Mucosa of rectum (tissue), 2 donors: ENCODE measurements around the gene TFDP2.

Source experiments
- H3K27ac ChIP-seq, 2 donors: one replicate each; pipeline ENCODE4 v1.7.0; 2013; ENCODE audit warnings: inconsistent platforms in 2 of 2, low read depth in 2 of 2, low read length in 2 of 2
- H3K27me3 ChIP-seq, 2 donors: one replicate each; pipeline ENCODE4 v1.7.0; 2013; ENCODE audit warnings: low read length in 2 of 2; ENCODE audit not compliant: control insufficient read depth in 2 of 2, insufficient read depth in 2 of 2
- H3K36me3 ChIP-seq, 2 donors: one replicate each; pipeline ENCODE4 v1.7.0; 2013; ENCODE audit warnings: low read length in 2 of 2; ENCODE audit not compliant: control insufficient read depth in 2 of 2, insufficient read depth in 2 of 2
- H3K4me1 ChIP-seq, 2 donors: one replicate each; pipeline ENCODE4 v1.7.0; 2013; ENCODE audit warnings: low read length in 2 of 2, mild to moderate bottlenecking in 1 of 2; ENCODE audit not compliant: control insufficient read depth in 2 of 2, insufficient read depth in 2 of 2
- H3K4me3 ChIP-seq, 2 donors: one replicate each; pipeline ENCODE4 v1.7.0; 2013; ENCODE audit warnings: low read length in 2 of 2
- H3K9ac ChIP-seq, 2 donors: one replicate each; pipeline ENCODE4 v1.7.0; 2013; ENCODE audit warnings: low read length in 2 of 2, low read depth in 1 of 2, mild to moderate bottlenecking in 1 of 2
- H3K9me3 ChIP-seq, 2 donors: one replicate each; pipeline ENCODE4 v1.7.0; 2013; ENCODE audit warnings: low read length in 2 of 2; ENCODE audit not compliant: control insufficient read depth in 2 of 2
- donor health status: healthy.
- donor health status: Normal muscosa, but diverticular disease.

The TFDP2 gene

DNA sequence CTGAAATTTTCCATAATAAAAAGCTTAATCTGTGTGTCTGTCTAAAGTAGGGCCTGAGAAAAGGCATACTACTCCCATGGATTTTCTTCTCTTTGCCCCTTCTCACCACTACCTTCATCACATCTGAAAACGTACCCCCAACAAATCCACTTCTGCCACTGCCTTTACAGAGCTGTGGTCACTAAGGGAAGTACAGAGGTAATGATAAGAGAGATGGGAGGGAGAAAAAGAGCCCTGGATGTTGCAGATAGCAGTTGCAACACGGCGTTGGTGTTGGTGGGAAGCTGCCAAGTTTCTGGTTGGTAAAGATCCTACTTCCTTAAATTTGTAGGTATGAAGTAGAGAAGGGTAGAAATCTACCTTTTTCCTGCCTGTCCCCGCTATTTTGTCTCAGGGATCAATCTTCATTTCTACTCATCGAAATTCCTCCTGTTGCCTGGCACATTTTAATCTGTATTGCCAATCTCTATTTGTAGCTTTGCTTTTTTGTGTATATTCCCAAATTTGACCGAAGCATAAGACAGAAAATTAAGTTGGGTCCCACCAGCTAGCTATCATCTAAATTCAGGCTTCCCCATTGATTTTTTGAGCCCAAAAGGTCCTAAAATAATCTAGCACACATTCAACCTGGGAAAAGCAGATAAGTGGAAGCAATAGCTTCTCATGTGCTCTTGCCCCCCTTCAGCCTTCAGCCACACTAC lies 102.9 kb downstream of the TFDP2 start:
- Histone ChIP-seq H3K9me3 (no peaks in the 10 kb centered on the region), H3K27me3 (no peaks in the 10 kb centered on the region), H3K4me1 (no peaks in the 10 kb centered on the region), H3K36me3 (no peaks in the 10 kb centered on the region), H3K27ac (no peak overlapping the region), H3K4me3 (no peak overlapping the region), H3K9ac (no peak overlapping the region)

DNA sequence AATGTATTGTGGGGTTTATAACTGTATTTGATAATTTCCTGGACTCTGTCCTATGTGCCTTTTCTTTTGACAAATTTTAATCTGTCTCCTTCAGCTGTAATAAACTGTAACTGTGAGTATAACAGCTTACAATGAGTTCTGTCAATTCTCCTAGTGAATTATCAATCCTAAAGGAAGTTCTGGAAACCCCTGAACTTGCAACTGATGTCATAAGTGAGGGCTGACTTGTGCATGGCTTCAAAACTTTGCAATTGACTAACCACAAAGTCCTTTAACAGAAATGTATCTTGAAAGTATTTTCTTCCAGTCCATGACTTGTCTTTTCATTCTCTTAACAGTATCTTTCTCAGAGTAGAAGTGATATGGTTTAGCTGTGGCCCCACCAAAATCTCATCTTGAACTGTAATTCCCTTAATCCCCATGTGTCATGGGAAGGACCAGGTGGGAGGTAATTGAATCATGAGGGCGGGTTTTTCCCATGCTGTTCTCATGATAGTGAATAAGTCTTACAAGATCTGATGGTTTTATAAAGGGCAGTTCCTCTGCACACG lies 108.3 kb downstream of the TFDP2 start:
- H3K4me1 ChIP-seq = no peaks in the 10 kb centered on the region
- no peak overlapping the region for H3K9ac ChIP-seq
- H3K36me3 ChIP-seq = no peaks in the 10 kb centered on the region
- H3K27me3 ChIP-seq = no peaks in the 10 kb centered on the region
- H3K27ac ChIP-seq = no peak overlapping the region
- H3K4me3 ChIP-seq = no peak overlapping the region
- no peaks in the 10 kb centered on the region for H3K9me3 ChIP-seq

DNA sequence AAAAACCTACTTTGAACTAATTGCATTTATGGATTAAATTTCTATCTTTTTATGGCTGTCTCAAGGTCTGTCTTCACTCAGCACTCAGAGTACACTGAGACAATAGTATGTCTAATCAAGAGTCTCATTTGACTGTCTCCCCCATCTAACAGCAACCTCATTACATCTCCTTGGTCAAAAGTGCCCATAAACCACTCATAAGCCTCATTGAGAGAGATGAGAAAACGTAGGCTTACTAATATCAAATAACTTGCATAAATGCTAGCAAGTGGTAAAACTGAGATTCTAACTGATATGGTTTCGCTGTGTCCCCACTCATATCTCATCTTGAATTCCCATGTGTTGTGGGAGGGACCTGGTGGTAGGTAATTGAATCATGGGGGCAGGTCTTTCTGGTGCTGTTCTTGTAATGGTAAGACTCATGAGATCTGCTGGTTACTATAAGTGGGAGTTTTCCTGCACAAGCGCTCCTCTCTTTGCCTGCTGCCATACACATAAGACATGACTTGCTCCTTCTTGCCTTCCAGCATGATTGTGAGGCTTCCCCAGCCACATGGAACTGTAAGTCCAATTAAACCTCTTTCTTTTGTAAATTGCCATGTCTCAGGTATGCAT lies 113.9 kb downstream of the TFDP2 start:
- H3K36me3 ChIP-seq = no peaks in the 10 kb centered on the region
- H3K27me3 ChIP-seq = no peaks in the 10 kb centered on the region
- H3K9me3 ChIP-seq = no peaks in the 10 kb centered on the region
- H3K4me3 ChIP-seq = no peak overlapping the region
- no peak overlapping the region for H3K9ac ChIP-seq
- H3K27ac ChIP-seq = no peak overlapping the region
- no peaks in the 10 kb centered on the region for H3K4me1 ChIP-seq

GRCh38 chr3:142033292-142033691 lies 116.1 kb downstream of the TFDP2 start:
- no peaks in the 10 kb centered on the region for H3K36me3 ChIP-seq
- H3K27ac ChIP-seq = no peak overlapping the region
- no peaks in the 10 kb centered on the region for H3K27me3 ChIP-seq
- H3K9me3 ChIP-seq = no peaks in the 10 kb centered on the region
- H3K4me1 ChIP-seq = no peaks in the 10 kb centered on the region
- H3K9ac ChIP-seq = no peak overlapping the region
- no peak overlapping the region for H3K4me3 ChIP-seq

GRCh38 chr3:142031575-142031974 lies 117.8 kb downstream of the TFDP2 start:
- H3K27me3 ChIP-seq = no peaks in the 10 kb centered on the region
- H3K4me1 ChIP-seq = no peaks in the 10 kb centered on the region
- H3K9ac ChIP-seq = no peak overlapping the region
- no peak overlapping the region for H3K27ac ChIP-seq
- H3K36me3 ChIP-seq = no peaks in the 10 kb centered on the region
- H3K9me3 ChIP-seq = no peaks in the 10 kb centered on the region
- H3K4me3 ChIP-seq = no peak overlapping the region

- no peaks in the 10 kb centered on the region for H3K36me3 ChIP-seq
- no peak overlapping the region for H3K4me3 ChIP-seq
- H3K27me3 ChIP-seq = no peaks in the 10 kb centered on the region
- H3K9ac ChIP-seq = no peak overlapping the region
- H3K27ac ChIP-seq = no peak overlapping the region
- H3K9me3 ChIP-seq = no peaks in the 10 kb centered on the region
- H3K4me1 ChIP-seq = no peaks in the 10 kb centered on the region
Measured at GRCh38 chr3:142029791-142030190, 119.6 kb downstream of the TFDP2 start.

- no peak overlapping the region for H3K9ac ChIP-seq
- no peak overlapping the region for H3K4me3 ChIP-seq
- no peaks in the 10 kb centered on the region for H3K4me1 ChIP-seq
- H3K27ac ChIP-seq = no peak overlapping the region
- H3K27me3 ChIP-seq = no peaks in the 10 kb centered on the region
- H3K9me3 ChIP-seq = no peaks in the 10 kb centered on the region
- no peaks in the 10 kb centered on the region for H3K36me3 ChIP-seq
Measured at GRCh38 chr3:142029052-142029642, 120.2 kb downstream of the TFDP2 start.

DNA sequence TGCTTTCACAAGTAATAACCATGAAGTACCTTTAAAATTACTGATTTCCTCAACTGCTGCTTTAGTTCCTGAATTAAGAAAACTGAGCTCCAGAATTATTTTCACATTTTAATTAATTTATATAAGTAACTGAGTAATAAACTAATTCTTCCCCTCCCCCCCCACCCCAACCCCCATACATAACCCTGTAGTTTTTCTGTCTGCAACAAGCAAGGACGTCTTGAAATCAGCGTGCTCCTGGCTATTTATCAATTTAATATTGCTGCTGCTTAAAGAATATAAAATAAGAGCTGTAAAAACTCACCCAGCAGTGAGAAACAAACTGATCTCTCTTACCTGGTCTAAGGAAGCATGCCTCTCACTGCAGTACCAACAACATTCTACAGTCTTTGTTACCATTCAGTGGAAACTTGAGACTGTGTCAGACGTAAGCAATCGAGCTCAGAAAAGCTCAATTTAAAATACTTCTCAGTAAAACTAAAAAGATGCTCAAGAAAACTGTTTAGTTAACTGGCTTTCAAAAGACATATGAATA lies 121.0 kb downstream of the TFDP2 start:
- H3K27ac ChIP-seq = no peak overlapping the region
- H3K9ac ChIP-seq = peak overlapping the region in 1 of 2 donors; percentile 38
- peak overlapping the region; percentile 59 to 67 for H3K4me3 ChIP-seq
- no peaks in the 10 kb centered on the region for H3K9me3 ChIP-seq
- no peaks in the 10 kb centered on the region for H3K4me1 ChIP-seq
- no peaks in the 10 kb centered on the region for H3K36me3 ChIP-seq
- H3K27me3 ChIP-seq = no peaks in the 10 kb centered on the region

GRCh38 chr3:142027735-142028134 lies 121.6 kb downstream of the TFDP2 start:
- Histone ChIP-seq H3K27ac (no peak overlapping the region), H3K4me1 (no peaks in the 10 kb centered on the region), H3K4me3 (peak overlapping the region; percentile 59 to 67), H3K9ac (peak overlapping the region in 1 of 2 donors; percentile 38), H3K27me3 (no peaks in the 10 kb centered on the region), H3K36me3 (no peaks in the 10 kb centered on the region), H3K9me3 (no peaks in the 10 kb centered on the region)

- Histone ChIP-seq H3K4me1 (no peaks in the 10 kb centered on the region), H3K27me3 (no peaks in the 10 kb centered on the region), H3K9me3 (no peaks in the 10 kb centered on the region), H3K27ac (no peak overlapping the region), H3K4me3 (peak overlapping the region; percentile 59 to 67), H3K9ac (peak overlapping the region in 1 of 2 donors; percentile 38), H3K36me3 (no peaks in the 10 kb centered on the region)
Measured at GRCh38 chr3:142027300-142027699, 122.0 kb downstream of the TFDP2 start.
